GM12878 (cell line): ENCODE measurements around the gene NFKB2. TPM values are rescaled to one million over a fixed set of nuclear protein-coding genes. Genes with fewer than 3 reads are reported as not detected.

Source experiments
- ATAC-seq: fragments of 200-7000 bp; cut with Tn5 transposase; 3 replicates; pipeline ENCODE4 v1.9.1; 2020; ENCODE audit warnings: mild to moderate bottlenecking, moderate library complexity
- BruUV-seq: library from RNA; stranded (reverse); fragments of 400-500 nt; replicated peaks from 2 replicates; lab custom pipeline; 2021; lab: Mats Ljungman, UMichigan
- CTCF ChIA-PET: fragments of 300-600 bp; sonication (Branson Sonifier 250); formaldehyde crosslinking; extraction: SDS; loops from one replicate; lab custom pipeline; 2021; ENCODE audit warnings: inconsistent platforms; lab: Yijun Ruan, JAX
- POLR2A ChIA-PET: fragments of 350-600 bp; formaldehyde crosslinking; extraction: SDS; loops from one replicate; lab custom pipeline; 2021; ENCODE audit warnings: inconsistent platforms; lab: Charles Lee
- RAD21 ChIA-PET: fragments of 300-600 bp; sonication (Branson Sonifier 250); formaldehyde crosslinking; loops from one replicate; lab custom pipeline; 2023; ENCODE audit warnings: antibody characterized with exemption; ENCODE audit not compliant: unreplicated experiment; lab: Charles Lee
- SMC1A ChIA-PET: fragments of 300-600 bp; sonication (Branson Sonifier 250); formaldehyde crosslinking; loops from one replicate; lab custom pipeline; 2023; ENCODE audit not compliant: unreplicated experiment, uncharacterized antibody; lab: Charles Lee
- DNase-seq: peaks from one replicate; pipeline ENCODE4 v3.0.0-alpha.2; 2011; ENCODE audit warnings: low read depth, low spot score
- FAIRE-seq: peaks from 3 replicates; lab custom pipeline; 2011; peaks lifted over from hg19 to GRCh38; lab: Jason Lieb, UNC
- H2AFZ ChIP-seq: 2 replicates; pipeline ENCODE4 v1.6.0; 2011; ENCODE audit warnings: low read depth, low read length, control low read depth; ENCODE audit not compliant: control insufficient read depth
- H3K27ac ChIP-seq: 2 replicates; pipeline ENCODE4 v1.5.1; 2011; ENCODE audit warnings: control low read depth; ENCODE audit not compliant: control insufficient read depth, insufficient read depth
- H3K27me3 ChIP-seq, 2 experiments: replicated peaks in 1 of 2; 2 replicates each; pipeline versions ENCODE4 v1.6.0 to v1.6.1; 2011; ENCODE audit warnings: low read length in 1 of 2; ENCODE audit not compliant: control insufficient read depth in 2 of 2, insufficient read depth in 2 of 2
- H3K36me3 ChIP-seq, 2 experiments: 2 replicates each; pipeline ENCODE4 v1.5.1; 2011; ENCODE audit warnings: low read length in 1 of 2; ENCODE audit not compliant: control insufficient read depth in 2 of 2, insufficient read depth in 2 of 2
- H3K4me1 ChIP-seq: 2 replicates; pipeline ENCODE4 v1.6.1; 2011; ENCODE audit warnings: mild to moderate bottlenecking, low read length, moderate library complexity, mixed read lengths; ENCODE audit not compliant: control insufficient read depth, insufficient read depth
- H3K4me2 ChIP-seq: 2 replicates; pipeline ENCODE4 v1.6.0; 2011; ENCODE audit warnings: control low read depth; ENCODE audit not compliant: control insufficient read depth, insufficient read depth
- H3K4me3 ChIP-seq: fragments of 200-600 bp; sonication (generic); 2 replicates; pipeline ENCODE4 v1.5.1; 2016
- H3K79me2 ChIP-seq: 2 replicates; pipeline ENCODE4 v1.6.0; 2011; ENCODE audit warnings: low read length; ENCODE audit not compliant: control insufficient read depth, insufficient read depth
- H3K9ac ChIP-seq: 2 replicates; pipeline ENCODE4 v1.8.0; 2011; ENCODE audit warnings: low read length, control low read depth, mixed read lengths; ENCODE audit not compliant: control insufficient read depth, insufficient read depth
- H3K9me3 ChIP-seq: replicated peaks from 3 replicates; pipeline ENCODE4 v1.5.1; 2011; ENCODE audit warnings: mild to moderate bottlenecking, low read length; ENCODE audit not compliant: control insufficient read depth, insufficient read depth
- H4K20me1 ChIP-seq: 2 replicates; pipeline ENCODE4 v1.6.0; 2011; ENCODE audit not compliant: control insufficient read depth, insufficient read depth
- CHD2 ChIP-seq: IDR thresholded peaks from 2 replicates; pipeline ENCODE4 v1.6.1; 2011; ENCODE audit warnings: low read depth, low read length, improper control_type of control experiment, borderline replicate concordance
- IKZF2 ChIP-seq, 2 experiments: fragments of 450-650 bp; IDR thresholded peaks; 2 replicates each; pipeline ENCODE4 v1.6.1; 2017; ENCODE audit warnings: mild to moderate bottlenecking in 2 of 2, moderate library complexity in 2 of 2
- PML ChIP-seq: IDR thresholded peaks from 2 replicates; pipeline ENCODE4 v1.6.1; 2012; ENCODE audit warnings: low read length, inconsistent platforms
- RCOR1 ChIP-seq: conservative IDR thresholded peaks from 2 replicates; pipeline ENCODE4 v1.6.1; 2012; ENCODE audit warnings: low read depth, low read length, improper control_type of control experiment
- SMARCA5 ChIP-seq: fragments of 450-650 bp; IDR thresholded peaks from 2 replicates; pipeline ENCODE4 v1.6.1; 2017; ENCODE audit warnings: mild to moderate bottlenecking
- YBX1 ChIP-seq: fragments of 450-650 bp; IDR thresholded peaks from 2 replicates; pipeline ENCODE4 v1.6.1; 2016; ENCODE audit warnings: antibody characterized with exemption
- ZBED1 ChIP-seq: IDR thresholded peaks from 2 replicates; pipeline ENCODE4 v1.6.1; 2016; ENCODE audit warnings: borderline replicate concordance
- ZBTB4 ChIP-seq: fragments of 450-650 bp; formaldehyde crosslinking; IDR thresholded peaks from 2 replicates; pipeline ENCODE4 v1.4.0; 2022; ENCODE audit warnings: mild to moderate bottlenecking, moderate library complexity
- ZZZ3 ChIP-seq: IDR thresholded peaks from 2 replicates; pipeline ENCODE4 v1.6.1; 2011; ENCODE audit warnings: low read depth; ENCODE audit not compliant: control insufficient read depth, insufficient read length
- WGBS: methylation state at CpG from one replicate; pipeline ENCODE4 v1.1.6; 2016; ENCODE audit warnings: low lambda C conversion rate; ENCODE audit not compliant: insufficient replicate concordance, insufficient coverage; ENCODE audit errors: missing lambda C conversion rate; 5-methylcytosine and 5-hydroxymethylcytosine counted together
- in situ Hi-C: fragments of 300-500 bp; cut with MboI; formaldehyde crosslinking; loops from 9 replicates; pipeline ENCODE4 v1.14.3; 2018; ENCODE audit warnings: mixed read lengths
- intact Hi-C: fragments of 100-400 bp; cut with micrococcal nuclease; formaldehyde crosslinking; loops from one replicate; pipeline ENCODE4 v1.14.2; 2022; ENCODE audit not compliant: unreplicated experiment
- polyA plus RNA-seq, 11 experiments: library from polyadenylated mRNA; depleted of rRNA in 4 of 11; unstranded in 6 of 11; stranded (reverse) in 5 of 11; fragments of >200 nt; fragmentation: Nextera tagmentation in 4 of 11; fragmentation: Illumina TruSeq in 1 of 11; extraction: Ambion mirVana in 4 of 11; extraction: Trizol in 1 of 11; gene quantifications; 1 replicate in 1 of 11; 2 replicates in 10 of 11; pipeline versions ENCODE4 v1.2.1 to v1.2.3, GENCODE V29; 2011 to 2016; ENCODE audit warnings: inconsistent platforms in 2 of 11, missing spikeins in 2 of 11, low read depth in 1 of 11
- total RNA-seq, 4 experiments: library from RNA; depleted of rRNA in 3 of 4; stranded (reverse); fragments of >200 nt in 3 of 4; fragmentation: Illumina TruSeq in 1 of 4; extraction: Trizol in 1 of 4; gene quantifications; 2 replicates each; pipeline versions ENCODE4 v1.2.1 to v1.2.3, GENCODE V29; 2013 to 2021

The NFKB2 gene
- total and polyA plus RNA-seq, 10 of the 15 experiments (the other 5 are each of a cell fraction or from before 2014, with no cell fraction given), result 0.56 to 144 (median 49.4) TPM

GRCh38 chr10:102423372-102423968 lies 28.0 kb downstream of the NFKB2 start (continued):
- TF ChIP-seq IKZF2 (IDR thresholded peaks at IDR 0.05), result no peak
- no peak for TF ChIP-seq SMARCA5

GRCh38 chr10:102424145-102424544 lies 28.6 kb downstream of the NFKB2 start:
- Histone ChIP-seq H2AFZ (no peak overlapping the region), H3K27me3 (no peaks in the 10 kb centered on the region), H3K9me3 (no peaks in the 10 kb centered on the region), H3K9ac (no peak overlapping the region), H3K36me3 (peaks cover 0 to 5% of the 10 kb centered on the region in 2 experiments; a peak in 2 of 4 replicates)
- POLR2A ChIA-PET, result interaction anchor here (1.2 to 4.9 kb wide), 3 partner anchors 12 to 30 kb away, joined by 3 to 28 read pairs (median 5); partner anchors contain the start of gene C10orf95
- 83% methylated on average over 9 of the region's 9 CpGs for WGBS
- ATAC-seq, result no peak
- TF ChIP-seq YBX1, result no peak
- TF ChIP-seq RCOR1, result no peak
- TF ChIP-seq PML, result no peak
- no peak for TF ChIP-seq ZZZ3
- TF ChIP-seq CHD2, result no peak
- TF ChIP-seq ZBED1, result no peak
- TF ChIP-seq ZBTB4 (CRISPR knock-in tag), result no peak
- TF ChIP-seq, all 136 proteins: peak for 0
- ChIA-PET CTCF (interaction anchor here (0.7 to 5.6 kb wide), 6 partner anchors 10 to 194 kb away, joined by 5 to 90 read pairs (median 20); partner anchors contain the start of gene NFKB2), RAD21 (interaction anchor here (0.9 kb wide), 1 partner anchor 227 kb away, joined by 3 read pairs; no protein-coding TSS in a partner anchor), SMC1A (interaction anchor here (1.9 kb wide), 1 partner anchor 25 kb away, joined by 5 read pairs; no protein-coding TSS in a partner anchor)
- no TSS peak for BruUV-seq
- H4K20me1 ChIP-seq, result peaks cover 2% of the 10 kb centered on the region; the same call in 1 of the 2 replicates
- H3K4me2 ChIP-seq, result no peak overlapping the region
- no peak overlapping the region for H3K4me3 ChIP-seq
- intact Hi-C loops (no loop called here), in situ Hi-C loops (no loop called here)
- H3K4me1 ChIP-seq, result peaks cover 18% of the 10 kb centered on the region
- peaks cover 7% of the 10 kb centered on the region for H3K79me2 ChIP-seq
- DNase-seq (no peak), FAIRE-seq (no peak)
- H3K27ac ChIP-seq, result no peak overlapping the region
